Epidermal melanocyte (primary cell): Measurements from ENCODE around the gene KLK13.

Experiments used
- DNase-seq: peaks from one replicate; pipeline ENCODE4 v3.0.0; 2011; ENCODE audit warnings: low spot score; ENCODE audit not compliant: insufficient read length

The KLK13 gene

DNA sequence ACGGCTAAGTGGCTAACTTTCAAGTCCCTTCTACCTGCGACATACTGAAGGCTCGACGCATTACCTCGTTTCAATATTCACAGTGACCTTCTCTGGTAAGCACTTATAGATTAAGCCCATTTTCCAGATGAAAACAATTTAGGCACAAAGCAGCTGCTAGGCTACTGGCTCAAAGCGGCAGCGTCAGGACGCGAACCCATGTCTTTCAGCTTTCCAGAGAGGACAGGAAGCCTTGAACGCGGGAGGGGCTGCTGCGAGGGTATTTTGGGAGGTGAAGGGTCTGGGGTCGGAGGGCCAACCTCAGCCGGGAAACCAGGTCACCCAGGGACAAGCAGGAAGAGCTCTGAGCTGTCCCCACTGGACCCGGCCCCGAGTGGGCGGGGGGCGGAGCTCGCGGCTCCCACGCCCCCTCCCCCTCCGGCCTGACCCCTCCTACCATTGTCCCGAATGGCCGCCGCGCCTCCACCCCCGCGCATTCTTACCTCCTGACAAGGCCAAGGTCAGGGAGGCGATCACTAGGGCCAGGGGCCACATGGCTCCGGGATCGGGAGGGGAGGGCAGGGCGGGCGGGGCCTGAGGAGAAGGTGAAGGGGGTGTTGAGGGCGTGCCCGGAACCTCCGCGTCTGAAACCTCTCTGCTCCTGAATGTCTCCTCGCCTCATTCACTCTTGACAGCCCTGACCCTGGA is at the start of gene KLK13:
Gene KLK13, minus strand, starts transcription at position 559 of the 687 bp plus-strand sequence. Its CDS starts 25 bp downstream, at position 534.
- peak; percentile 13 for DNase-seq

DNA sequence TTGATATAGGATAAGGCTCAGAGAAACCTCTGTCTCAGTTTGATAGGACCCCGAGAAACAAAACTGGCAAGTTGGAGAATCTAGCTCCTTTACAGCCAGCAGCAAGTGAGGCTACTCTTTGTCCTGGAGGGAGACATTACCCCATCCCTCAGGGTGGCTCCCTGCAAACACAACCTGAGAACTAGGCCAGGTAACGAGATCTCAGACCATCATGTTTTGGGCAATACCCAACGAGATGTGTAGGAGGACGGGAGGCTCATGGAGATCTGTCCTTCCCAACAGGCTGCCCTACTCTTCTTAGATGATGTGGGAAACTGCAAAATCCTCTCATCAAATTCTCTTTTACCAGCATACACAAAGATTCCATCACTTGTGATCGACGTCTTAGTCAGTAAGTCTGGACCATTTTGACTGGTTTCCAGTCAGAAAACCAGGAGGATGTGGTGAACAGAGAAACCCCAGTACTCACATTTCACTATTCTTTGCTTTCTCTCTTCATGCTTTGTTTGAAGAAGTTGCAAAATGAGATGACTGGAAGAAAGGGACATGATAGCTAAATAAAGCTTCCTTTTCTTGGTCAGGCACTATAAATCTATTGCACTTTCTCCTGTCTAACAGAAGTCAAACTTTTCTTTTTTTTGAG is 49.3 kb upstream of the KLK13 start:
- DNase-seq = no peak

DNA sequence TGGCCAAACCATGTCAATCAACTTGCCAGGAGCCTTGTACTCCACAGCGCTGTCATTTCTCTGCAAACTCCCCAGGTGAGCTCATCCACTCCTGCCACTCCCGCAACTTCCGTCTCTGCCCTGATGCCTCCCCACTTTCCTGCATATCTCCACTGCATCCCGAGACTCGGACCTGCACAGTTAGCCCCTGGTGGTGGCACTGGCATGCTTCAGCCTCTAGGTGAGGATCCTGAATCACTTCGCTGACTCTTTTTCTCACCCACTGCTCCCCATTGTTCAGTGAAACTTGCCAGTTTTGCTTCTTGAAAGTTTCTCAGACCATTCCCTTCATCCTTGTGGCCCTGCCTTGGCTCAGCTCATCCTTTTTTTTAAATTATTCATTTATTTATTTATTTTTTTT is 46.7 kb upstream of the KLK13 start:
- DNase-seq = no peak

GRCh38 chr19:51110666-51110971 is 45.7 kb upstream of the KLK13 start:
- DNase-seq = no peak

GRCh38 chr19:51108805-51109146 is 43.9 kb upstream of the KLK13 start:
- DNase-seq = no peak

- peak; percentile 100 for DNase-seq
These were observed 43.3 kb upstream of the KLK13 start, which contains the start of gene CTU1 for GRCh38 chr19:51108066-51108804. Gene CTU1, minus strand, starts transcription at chr19:51108409. Its CDS starts 3,840 bp downstream, at chr19:51104569.

DNA sequence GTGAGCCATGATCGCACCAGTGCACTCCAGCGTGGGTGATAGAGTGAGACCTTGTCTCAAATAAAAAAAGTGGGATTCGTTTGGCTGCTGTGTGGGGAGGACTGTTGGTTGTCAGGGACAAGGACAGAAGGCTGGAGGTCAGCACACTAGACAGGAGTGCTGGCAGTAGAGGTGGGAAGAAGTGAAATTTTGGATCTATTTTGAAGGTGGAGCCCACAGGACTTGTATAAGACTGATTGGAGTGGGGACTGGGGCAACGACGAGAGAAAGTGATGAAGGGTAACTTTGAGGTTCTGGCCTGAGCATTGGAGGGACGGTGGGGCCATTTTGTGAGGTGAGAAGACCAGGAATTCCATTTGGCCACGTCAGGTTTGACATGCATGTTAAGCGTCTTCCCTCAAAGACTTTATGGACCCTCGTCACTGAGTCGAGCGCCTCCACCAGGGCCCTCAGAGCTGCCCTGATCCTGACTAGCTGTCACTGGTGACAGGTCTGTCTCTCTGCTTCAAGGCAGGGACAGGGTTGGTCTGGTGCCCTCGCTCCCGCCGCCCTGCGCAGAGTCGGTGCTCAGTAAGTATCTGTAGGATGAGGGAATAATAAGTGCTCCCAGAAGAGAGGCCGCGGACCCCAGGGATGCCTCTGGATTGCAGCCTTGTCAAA is 42.6 kb upstream of the KLK13 start:
- no peak for DNase-seq

- DNase-seq = no peak
These were observed 39.0 kb upstream of the KLK13 start for GRCh38 chr19:51103926-51104341.

- no peak for DNase-seq
These were observed 38.1 kb upstream of the KLK13 start for GRCh38 chr19:51102991-51103390.

DNA sequence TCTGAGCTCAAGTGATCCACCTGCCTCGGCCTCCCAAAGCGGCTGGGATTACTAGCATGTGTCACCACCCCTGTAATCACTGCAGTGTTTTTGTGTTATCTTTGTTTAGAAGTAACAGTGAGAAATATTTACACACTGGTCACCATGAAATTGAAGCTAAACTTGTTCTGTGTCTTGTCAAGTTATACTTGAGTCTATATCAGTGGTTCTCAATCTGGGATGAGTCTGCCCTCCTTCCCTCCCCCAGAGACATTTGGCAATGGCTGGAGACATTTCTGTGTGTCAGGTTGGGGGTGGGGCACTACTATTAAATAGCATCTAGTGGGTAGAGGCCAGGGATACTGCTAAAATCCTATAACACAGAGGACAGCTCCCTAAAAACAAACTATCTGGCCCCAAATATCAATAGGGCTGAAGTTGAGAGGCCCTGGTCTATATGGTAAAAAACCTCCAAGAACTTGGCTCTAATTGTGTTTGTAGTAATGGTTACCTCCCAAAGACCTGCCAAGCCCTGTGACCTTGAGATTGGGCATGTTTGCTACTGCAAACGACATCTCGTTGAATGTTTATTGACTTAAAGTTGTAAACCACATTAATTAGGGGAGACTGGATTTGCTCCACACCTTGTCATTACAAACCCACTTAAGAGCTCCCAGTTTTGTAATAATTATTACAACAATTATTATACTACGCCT is 36.4 kb upstream of the KLK13 start:
- DNase-seq = no peak

GRCh38 chr19:51100601-51101000 is 35.7 kb upstream of the KLK13 start:
- no peak for DNase-seq

DNA sequence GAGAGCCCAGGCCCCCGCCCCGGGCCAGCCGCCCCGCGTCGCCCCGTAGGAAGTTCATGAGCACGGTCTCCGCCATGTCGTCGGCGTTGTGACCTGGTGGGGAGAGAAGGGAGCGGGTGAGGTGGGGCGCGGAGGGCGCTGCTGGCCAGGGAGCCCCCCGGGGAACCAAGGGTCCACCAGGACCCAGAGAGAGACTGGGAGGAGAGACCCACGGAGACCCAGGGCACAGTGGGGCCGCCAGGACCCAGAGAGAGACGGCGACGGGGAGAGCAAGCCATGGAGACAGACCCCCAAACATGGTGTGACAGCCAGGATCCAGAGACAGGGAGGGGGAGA is 34.1 kb upstream of the KLK13 start:
- no peak for DNase-seq

DNA sequence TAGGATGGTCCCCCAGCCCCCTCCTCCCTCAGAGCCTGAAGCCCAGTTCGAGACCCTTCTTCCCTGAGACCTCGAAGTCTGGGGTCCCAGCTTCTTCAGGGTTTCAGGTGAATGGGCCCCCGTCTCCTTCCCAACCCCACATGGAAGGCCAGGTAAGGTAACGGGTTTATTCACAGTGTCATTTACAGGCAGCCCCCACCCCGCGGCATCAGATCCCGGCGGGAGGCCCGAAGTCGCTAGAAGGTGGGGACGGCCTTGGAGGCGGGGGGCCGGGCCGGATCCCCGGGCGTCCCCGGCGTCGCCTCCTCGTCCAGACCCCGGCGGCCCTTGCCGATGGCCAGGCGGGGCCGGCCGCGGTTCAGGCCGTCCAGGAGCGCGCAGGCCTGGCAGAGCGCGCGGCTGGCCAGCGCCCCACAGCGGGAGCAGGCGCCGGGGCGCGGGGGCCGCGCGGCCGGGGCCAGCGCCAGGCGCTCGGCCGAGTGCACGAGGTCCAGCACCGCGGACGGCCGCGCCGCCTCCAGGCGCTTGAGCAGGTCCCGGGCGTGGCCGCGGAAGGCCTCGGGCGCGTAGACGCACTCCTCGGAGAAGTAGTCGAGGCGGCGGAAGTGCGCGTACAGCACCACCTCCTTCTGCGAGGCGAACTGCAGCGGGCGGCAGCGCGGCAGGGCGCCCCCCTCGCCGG is 33.6 kb upstream of the KLK13 start:
- DNase-seq = no peak

DNA sequence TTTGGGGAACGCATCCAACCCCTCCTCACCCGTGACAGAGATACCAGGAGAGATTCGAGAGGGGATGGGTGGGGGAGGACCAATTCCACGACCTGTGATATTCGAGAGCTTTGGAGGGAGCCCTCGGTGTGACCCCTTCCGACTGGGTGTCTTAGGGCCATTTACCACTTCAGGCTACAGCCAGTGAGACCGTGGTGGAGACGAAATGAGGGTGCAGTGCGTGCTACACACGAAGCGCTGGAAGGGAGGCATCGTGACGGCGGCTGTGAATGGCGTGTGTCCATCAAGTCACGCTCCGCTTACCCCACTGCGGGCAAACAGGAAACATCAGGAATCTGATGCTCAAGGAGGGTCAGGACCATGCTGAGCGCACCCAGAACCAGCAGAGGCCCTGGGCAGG is 32.9 kb upstream of the KLK13 start:
- no peak for DNase-seq

- peak; percentile 79 for DNase-seq
These were observed 32.4 kb upstream of the KLK13 start for GRCh38 chr19:51097166-51097738.

DNA sequence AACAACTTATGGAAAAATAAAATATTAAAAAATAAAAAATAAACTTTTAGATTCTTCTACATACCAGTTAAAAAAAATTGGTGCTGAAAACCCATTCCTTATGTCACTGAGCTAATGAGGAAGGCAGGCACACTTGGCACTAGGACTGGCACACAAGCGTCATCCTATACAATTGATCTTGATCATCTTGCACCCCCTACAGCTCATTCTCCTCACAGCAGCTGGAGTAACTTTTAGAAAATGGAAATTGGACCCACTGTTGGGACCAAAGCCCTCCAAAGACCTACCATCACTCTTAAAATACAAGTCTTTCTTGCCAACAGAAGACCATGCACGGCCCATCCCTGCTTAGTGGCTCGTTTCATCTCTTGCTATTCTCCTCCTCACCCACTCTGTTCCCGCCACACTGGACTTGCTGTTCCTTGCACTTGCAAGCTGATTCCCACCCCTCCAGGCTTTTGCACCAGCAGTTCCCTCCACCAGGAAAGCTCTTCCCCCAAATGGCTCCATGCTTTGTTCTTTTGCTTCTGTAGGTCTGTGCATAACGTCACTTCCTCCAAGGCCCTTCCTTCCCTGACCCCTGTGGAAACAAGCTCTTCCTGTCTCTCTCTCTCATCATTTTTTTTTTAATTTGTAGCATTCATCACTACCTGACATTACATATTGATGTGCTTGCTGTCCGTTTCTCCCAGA is 31.7 kb upstream of the KLK13 start:
- no peak for DNase-seq

DNA sequence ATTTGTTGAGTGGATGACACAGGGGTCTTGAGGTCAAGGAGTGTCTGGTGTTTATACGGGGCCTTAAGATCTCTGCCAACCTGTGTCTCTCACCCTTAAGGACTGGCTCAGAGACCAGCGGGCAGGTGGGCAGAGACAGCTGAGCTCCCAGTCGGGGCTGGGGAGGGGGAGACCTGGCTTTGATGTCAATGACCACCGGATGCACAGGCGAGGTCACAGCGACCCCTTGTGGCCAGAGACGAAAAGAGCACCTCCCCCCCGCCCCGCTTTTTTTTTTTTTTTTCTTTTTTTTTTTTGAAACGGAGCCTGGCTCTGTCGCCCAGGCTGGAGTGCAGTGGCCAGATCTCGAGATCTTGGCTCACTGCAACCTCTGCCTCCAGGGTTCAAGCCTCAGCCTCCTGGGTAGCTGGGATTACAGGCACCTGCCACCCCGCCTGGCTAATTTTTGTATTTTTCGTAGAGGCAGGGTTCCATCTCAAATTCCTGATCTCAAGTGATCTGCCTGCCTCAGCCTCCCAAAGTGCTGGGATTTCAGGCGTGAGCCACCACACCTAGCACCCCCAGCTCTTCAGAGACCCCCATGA is 29.9 kb upstream of the KLK13 start:
- DNase-seq = no peak

GRCh38 chr19:51093510-51094345 is 28.8 kb upstream of the KLK13 start:
- DNase-seq = no peak

DNA sequence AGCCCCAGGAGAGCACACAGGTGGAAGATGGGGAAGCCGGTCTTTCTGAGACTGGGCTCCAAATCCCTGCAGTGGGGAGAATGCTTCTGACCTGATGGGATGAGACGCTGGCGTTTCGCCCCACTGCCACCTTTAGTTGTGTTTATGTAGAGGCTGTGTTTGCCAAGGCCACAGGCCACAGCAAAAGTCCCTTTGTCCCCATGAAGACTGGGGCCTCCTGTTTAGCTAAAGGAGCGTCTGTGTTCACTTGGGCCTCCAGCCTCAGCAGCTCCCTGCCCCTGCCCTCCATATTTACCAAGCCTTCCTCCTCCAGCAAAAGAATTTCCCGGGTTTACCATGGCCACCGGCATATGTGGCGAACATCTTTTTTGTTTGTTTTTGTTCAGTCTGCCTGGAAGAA is 28.2 kb upstream of the KLK13 start:
- DNase-seq = no peak
